Adipocyte (in vitro differentiated cells): Measurements from ENCODE around the gene FLNC.

Source experiments
- DNase-seq: peaks from one replicate; pipeline ENCODE4 v3.0.0-alpha.2; 2015; ENCODE audit warnings: low read depth
- H3K27me3 ChIP-seq: replicated peaks from 2 replicates; pipeline ENCODE4 v1.7.0; 2013; ENCODE audit warnings: mild to moderate bottlenecking, low read length, moderate library complexity; ENCODE audit not compliant: control insufficient read depth, insufficient read depth
- H3K36me3 ChIP-seq: 2 replicates; pipeline ENCODE4 v1.7.0; 2013; ENCODE audit warnings: low read length, mild to moderate bottlenecking, moderate library complexity; ENCODE audit not compliant: control insufficient read depth, insufficient read depth, severe bottlenecking
- H3K4me1 ChIP-seq: 2 replicates; pipeline ENCODE4 v1.7.0; 2013; ENCODE audit warnings: mild to moderate bottlenecking, low read length, moderate library complexity; ENCODE audit not compliant: control insufficient read depth, insufficient read depth
- H3K4me3 ChIP-seq: 2 replicates; pipeline ENCODE4 v1.7.0; 2013; ENCODE audit warnings: mild to moderate bottlenecking, low read length, moderate library complexity
- H3K9ac ChIP-seq: 2 replicates; pipeline ENCODE4 v1.7.0; 2013; ENCODE audit warnings: mild to moderate bottlenecking, low read length, moderate library complexity
- H3K9me3 ChIP-seq: 2 replicates; pipeline ENCODE4 v1.7.0; 2013; ENCODE audit warnings: mild to moderate bottlenecking, low read length, moderate library complexity; ENCODE audit not compliant: control insufficient read depth

FLNC gene

GRCh38 chr7:128849804-128850490 lies 19.7 kb downstream of the FLNC start:
- H3K36me3 ChIP-seq: peaks cover 97% of the 10 kb centered on the region
- no peak overlapping the region for H3K9ac ChIP-seq
- no peaks in the 10 kb centered on the region for H3K4me1 ChIP-seq
- no peaks in the 10 kb centered on the region for H3K27me3 ChIP-seq
- no peaks in the 10 kb centered on the region for H3K9me3 ChIP-seq
- no peak for DNase-seq
- no peak overlapping the region for H3K4me3 ChIP-seq

- DNase-seq: no peak
- H3K4me1 ChIP-seq: no peaks in the 10 kb centered on the region
- H3K27me3 ChIP-seq: no peaks in the 10 kb centered on the region
- H3K36me3 ChIP-seq: peaks cover 92% of the 10 kb centered on the region
- H3K9ac ChIP-seq: no peak overlapping the region
- H3K4me3 ChIP-seq: no peak overlapping the region
- H3K9me3 ChIP-seq: no peaks in the 10 kb centered on the region
These were observed 22.5 kb downstream of the FLNC start for GRCh38 chr7:128852537-128853254.

- peaks cover 86% of the 10 kb centered on the region for H3K36me3 ChIP-seq
- H3K4me1 ChIP-seq: peaks cover 7% of the 10 kb centered on the region
- no peak overlapping the region for H3K4me3 ChIP-seq
- H3K27me3 ChIP-seq: no peaks in the 10 kb centered on the region
- no peak overlapping the region for H3K9ac ChIP-seq
- H3K9me3 ChIP-seq: no peaks in the 10 kb centered on the region
- no peak for DNase-seq
These were observed 23.6 kb downstream of the FLNC start for GRCh38 chr7:128853799-128854198.

- peaks cover 81% of the 10 kb centered on the region for H3K36me3 ChIP-seq
- peaks cover 12% of the 10 kb centered on the region for H3K4me1 ChIP-seq
- no peaks in the 10 kb centered on the region for H3K9me3 ChIP-seq
- H3K9ac ChIP-seq: no peak overlapping the region
- no peak overlapping the region for H3K4me3 ChIP-seq
- no peak for DNase-seq
- no peaks in the 10 kb centered on the region for H3K27me3 ChIP-seq
These were observed 24.2 kb downstream of the FLNC start for GRCh38 chr7:128854396-128854795.

GRCh38 chr7:128855559-128855958 lies 25.4 kb downstream of the FLNC start:
- DNase-seq: no peak
- H3K4me1 ChIP-seq: peaks cover 19% of the 10 kb centered on the region
- H3K4me3 ChIP-seq: no peak overlapping the region
- no peak overlapping the region for H3K9ac ChIP-seq
- H3K36me3 ChIP-seq: peaks cover 70% of the 10 kb centered on the region
- H3K9me3 ChIP-seq: no peaks in the 10 kb centered on the region
- H3K27me3 ChIP-seq: no peaks in the 10 kb centered on the region

- Histone ChIP-seq H3K4me3 (no peak overlapping the region), H3K36me3 (peaks cover 64% of the 10 kb centered on the region), H3K4me1 (peaks cover 22% of the 10 kb centered on the region), H3K9ac (no peak overlapping the region), H3K9me3 (no peaks in the 10 kb centered on the region), H3K27me3 (no peaks in the 10 kb centered on the region)
- no peak for DNase-seq
These were observed 26.0 kb downstream of the FLNC start for GRCh38 chr7:128856001-128856718.

GRCh38 chr7:128858380-128859231 lies 28.4 kb downstream of the FLNC start:
- H3K4me1 ChIP-seq: peaks cover 31% of the 10 kb centered on the region
- no peaks in the 10 kb centered on the region for H3K27me3 ChIP-seq
- peaks cover 39% of the 10 kb centered on the region for H3K36me3 ChIP-seq
- H3K9ac ChIP-seq: peak overlapping the region; percentile 70
- no peak for DNase-seq
- H3K9me3 ChIP-seq: no peaks in the 10 kb centered on the region
- peak overlapping the region; percentile 16 for H3K4me3 ChIP-seq

GRCh38 chr7:128859232-128860157 lies 29.3 kb downstream of the FLNC start:
- H3K4me1 ChIP-seq: peaks cover 35% of the 10 kb centered on the region
- no peak overlapping the region for H3K4me3 ChIP-seq
- peak overlapping the region; percentile 70 for H3K9ac ChIP-seq
- H3K9me3 ChIP-seq: no peaks in the 10 kb centered on the region
- H3K27me3 ChIP-seq: no peaks in the 10 kb centered on the region
- no peak for DNase-seq
- peaks cover 30% of the 10 kb centered on the region for H3K36me3 ChIP-seq

- Histone ChIP-seq H3K9me3 (no peaks in the 10 kb centered on the region), H3K36me3 (peaks cover 30% of the 10 kb centered on the region), H3K4me3 (no peak overlapping the region), H3K27me3 (no peaks in the 10 kb centered on the region), H3K4me1 (peaks cover 35% of the 10 kb centered on the region), H3K9ac (peak overlapping the region; percentile 40)
- peak; percentile 33 for DNase-seq
These were observed 30.2 kb downstream of the FLNC start for GRCh38 chr7:128860158-128861073.
